B cell (primary cell): ENCODE measurements around the gene RDH12.

Source experiments
- EZH2 ChIP-seq: IDR thresholded peaks from 2 replicates; pipeline ENCODE4 v1.6.1; 2012; ENCODE audit warnings: borderline replicate concordance, low read depth, mild to moderate bottlenecking, moderate library complexity, low read length; ENCODE audit not compliant: insufficient read depth, poor library complexity, severe bottlenecking
- TF ChIP-seq, protein P1 (sequence below): fragments of 200-600 bp; IDR thresholded peaks from one replicate; pipeline ENCODE4 v1.8.0; 2022; ENCODE audit warnings: antibody characterized with exemption, mild to moderate bottlenecking

DNA sequence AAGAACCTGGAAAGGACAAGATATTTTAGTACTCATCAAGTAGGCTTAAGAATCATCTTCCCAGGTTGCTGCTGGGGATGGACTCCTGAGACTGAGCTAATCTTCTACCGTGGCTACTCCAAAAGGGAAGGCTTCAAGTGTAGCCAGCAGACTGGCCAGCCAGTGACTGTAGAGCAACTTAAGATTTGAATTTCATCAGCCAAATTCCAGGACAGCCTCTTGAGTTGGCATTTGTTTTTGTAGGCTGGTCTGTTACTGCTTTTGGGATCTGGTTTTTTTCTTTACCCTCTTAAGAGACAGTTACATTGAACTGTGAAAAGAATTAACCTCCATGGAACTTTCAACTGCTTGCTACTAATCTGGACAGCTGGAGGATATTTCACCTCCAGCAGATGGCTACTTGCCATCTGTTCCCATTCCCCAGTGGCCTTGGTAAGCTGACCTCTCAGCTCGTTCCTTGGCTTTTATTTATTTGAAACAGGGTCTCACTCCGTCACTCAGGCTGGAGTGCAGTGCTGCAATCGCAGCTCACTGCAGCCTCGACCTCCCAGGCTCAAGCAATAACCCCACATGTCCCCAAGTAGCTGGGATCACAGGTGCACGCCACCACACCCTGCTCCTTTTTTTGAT lies 47.9 kb upstream of the RDH12 start:
- TF ChIP-seq, protein P1, sequence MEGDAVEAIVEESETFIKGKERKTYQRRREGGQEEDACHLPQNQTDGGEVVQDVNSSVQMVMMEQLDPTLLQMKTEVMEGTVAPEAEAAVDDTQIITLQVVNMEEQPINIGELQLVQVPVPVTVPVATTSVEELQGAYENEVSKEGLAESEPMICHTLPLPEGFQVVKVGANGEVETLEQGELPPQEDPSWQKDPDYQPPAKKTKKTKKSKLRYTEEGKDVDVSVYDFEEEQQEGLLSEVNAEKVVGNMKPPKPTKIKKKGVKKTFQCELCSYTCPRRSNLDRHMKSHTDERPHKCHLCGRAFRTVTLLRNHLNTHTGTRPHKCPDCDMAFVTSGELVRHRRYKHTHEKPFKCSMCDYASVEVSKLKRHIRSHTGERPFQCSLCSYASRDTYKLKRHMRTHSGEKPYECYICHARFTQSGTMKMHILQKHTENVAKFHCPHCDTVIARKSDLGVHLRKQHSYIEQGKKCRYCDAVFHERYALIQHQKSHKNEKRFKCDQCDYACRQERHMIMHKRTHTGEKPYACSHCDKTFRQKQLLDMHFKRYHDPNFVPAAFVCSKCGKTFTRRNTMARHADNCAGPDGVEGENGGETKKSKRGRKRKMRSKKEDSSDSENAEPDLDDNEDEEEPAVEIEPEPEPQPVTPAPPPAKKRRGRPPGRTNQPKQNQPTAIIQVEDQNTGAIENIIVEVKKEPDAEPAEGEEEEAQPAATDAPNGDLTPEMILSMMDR: no peak
- no peak for TF ChIP-seq EZH2
